Stimulated activated CD8-positive, alpha-beta memory T cell treated with anti-CD3 and anti-CD28 coated beads, Interleukin-7, amount 100 ng/mL, for 24 hours (primary cell): ENCODE results near the gene INS.
"Not testable (repeated sequence)": the region's sequence is repeated elsewhere in the genome, so short reads cannot be mapped to it uniquely, and the experiment has no call there.

ENCODE experiments used
- DNase-seq: peaks from one replicate; pipeline ENCODE4 v3.0.0-alpha.2; 2020; ENCODE audit warnings: low read depth

INS gene

GRCh38 chr11:2180789-2181370 lies 19.9 kb upstream of the INS start:
- no peak for DNase-seq

- no peak for DNase-seq
Measured at GRCh38 chr11:2180347-2180746, 19.3 kb upstream of the INS start.

GRCh38 chr11:2179516-2179915 lies 18.5 kb upstream of the INS start:
- DNase-seq: no peak

- DNase-seq: no peak
Measured at GRCh38 chr11:2178906-2179494, 18.0 kb upstream of the INS start.

- not testable (repeated sequence) for DNase-seq
Measured at GRCh38 chr11:2178055-2178773, 17.2 kb upstream of the INS start.

- DNase-seq: no peak
Measured at GRCh38 chr11:2177076-2177475, 16.1 kb upstream of the INS start.

- DNase-seq: no peak
Measured at GRCh38 chr11:2176389-2176900, 15.4 kb upstream of the INS start.

- DNase-seq: no peak
Measured at GRCh38 chr11:2175659-2176058, 14.7 kb upstream of the INS start.

GRCh38 chr11:2174361-2174760 lies 13.4 kb upstream of the INS start:
- DNase-seq: no peak

- DNase-seq: no peak
Measured at GRCh38 chr11:2173761-2174160, 12.8 kb upstream of the INS start.

- no peak for DNase-seq
Measured at GRCh38 chr11:2173150-2173693, 12.2 kb upstream of the INS start.

GRCh38 chr11:2172676-2173075 lies 11.7 kb upstream of the INS start:
- no peak for DNase-seq

- DNase-seq: no peak
Measured at GRCh38 chr11:2171591-2172003, 10.6 kb upstream of the INS start, which contains the start of gene TH. Gene TH, minus strand, starts transcription at chr11:2171815. Its CDS starts 29 bp downstream, at chr11:2171786.

GRCh38 chr11:2169626-2170570 lies 8.9 kb upstream of the INS start:
- DNase-seq: no peak

- DNase-seq: no peak
Measured at GRCh38 chr11:2169005-2169378, 8.0 kb upstream of the INS start.

- no peak for DNase-seq
Measured at GRCh38 chr11:2168286-2169004, 7.4 kb upstream of the INS start.

- DNase-seq: no peak
Measured at GRCh38 chr11:2167141-2168045, 6.4 kb upstream of the INS start.

GRCh38 chr11:2166091-2166851 lies 5.3 kb upstream of the INS start:
- DNase-seq: no peak

- no peak for DNase-seq
Measured at GRCh38 chr11:2165571-2165970, 4.6 kb upstream of the INS start.
